Mammary epithelial cell (primary cell): Measurements from ENCODE around the gene LUC7L2.

ENCODE experiments used
- EZH2 ChIP-seq: IDR thresholded peaks from 2 replicates; pipeline ENCODE4 v1.6.1; 2012; ENCODE audit warnings: low read length, inconsistent platforms, borderline replicate concordance
- TF ChIP-seq, protein P1 (sequence below), 2 donors: IDR thresholded peaks in 1 of 2; conservative IDR thresholded peaks in 1 of 2; 2 replicates each; pipeline ENCODE4 v1.5.1; 2011 to 2012; ENCODE audit warnings: inconsistent platforms in 2 of 2, low read length in 2 of 2, mild to moderate bottlenecking in 2 of 2, control low read depth in 1 of 2, low read depth in 1 of 2; ENCODE audit not compliant: insufficient read depth in 1 of 2; ENCODE audit errors: extremely low read depth in 1 of 2

DNA sequence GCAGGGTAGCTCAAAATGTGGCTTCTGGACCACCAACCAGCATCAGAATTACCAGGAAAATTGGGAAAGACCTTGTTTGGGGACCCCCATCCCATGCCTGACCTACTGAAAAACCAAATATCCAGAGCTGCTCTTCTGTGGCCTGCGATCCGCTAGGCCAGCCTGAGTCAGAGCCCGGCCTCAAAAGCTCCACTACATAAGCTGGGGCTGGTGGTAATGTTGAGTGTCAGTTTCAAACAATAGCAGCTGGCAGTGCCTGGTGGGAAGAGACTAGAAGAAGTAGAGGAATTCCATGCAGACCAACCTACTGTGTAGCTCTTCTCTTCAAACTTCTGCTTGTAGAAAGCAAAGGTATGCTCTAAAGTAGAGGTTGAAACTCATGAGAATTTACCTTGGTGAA, 71.8 kb downstream of the LUC7L2 start:
- TF ChIP-seq, protein P1, sequence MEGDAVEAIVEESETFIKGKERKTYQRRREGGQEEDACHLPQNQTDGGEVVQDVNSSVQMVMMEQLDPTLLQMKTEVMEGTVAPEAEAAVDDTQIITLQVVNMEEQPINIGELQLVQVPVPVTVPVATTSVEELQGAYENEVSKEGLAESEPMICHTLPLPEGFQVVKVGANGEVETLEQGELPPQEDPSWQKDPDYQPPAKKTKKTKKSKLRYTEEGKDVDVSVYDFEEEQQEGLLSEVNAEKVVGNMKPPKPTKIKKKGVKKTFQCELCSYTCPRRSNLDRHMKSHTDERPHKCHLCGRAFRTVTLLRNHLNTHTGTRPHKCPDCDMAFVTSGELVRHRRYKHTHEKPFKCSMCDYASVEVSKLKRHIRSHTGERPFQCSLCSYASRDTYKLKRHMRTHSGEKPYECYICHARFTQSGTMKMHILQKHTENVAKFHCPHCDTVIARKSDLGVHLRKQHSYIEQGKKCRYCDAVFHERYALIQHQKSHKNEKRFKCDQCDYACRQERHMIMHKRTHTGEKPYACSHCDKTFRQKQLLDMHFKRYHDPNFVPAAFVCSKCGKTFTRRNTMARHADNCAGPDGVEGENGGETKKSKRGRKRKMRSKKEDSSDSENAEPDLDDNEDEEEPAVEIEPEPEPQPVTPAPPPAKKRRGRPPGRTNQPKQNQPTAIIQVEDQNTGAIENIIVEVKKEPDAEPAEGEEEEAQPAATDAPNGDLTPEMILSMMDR (conservative IDR thresholded peaks at IDR 0.05 in 1 of 2, IDR thresholded peaks at IDR 0.05 in 1 of 2; ENCODE audit: extremely low read depth in 1 of 2, insufficient read depth in 1 of 2, low read depth in 1 of 2, low read length in 2 of 2), result no peak
- TF ChIP-seq EZH2, result no peak
